H1 (cell line): ENCODE results near the gene MTO1. TPM values are rescaled to one million over a fixed set of nuclear protein-coding genes. Genes with fewer than 3 reads are reported as not detected.

Source experiments
- CTCF ChIA-PET: fragments of 300-600 bp; sonication (Branson Sonifier 250); formaldehyde crosslinking; loops from one replicate; lab custom pipeline; 2021; ENCODE audit not compliant: partially characterized antibody; lab: Charles Lee
- POLR2A ChIA-PET: fragments of 300-600 bp; sonication (Branson Sonifier 250); formaldehyde crosslinking; loops from one replicate; lab custom pipeline; 2021; ENCODE audit warnings: inconsistent platforms; ENCODE audit not compliant: partially characterized antibody; lab: Charles Lee
- DNase-seq, 2 experiments: peaks; one replicate each; pipeline versions ENCODE4 v3.0.0 to v3.0.0-alpha.2; 2010 to 2022; ENCODE audit warnings: low spot score in 2 of 2, low read depth in 1 of 2, mixed read lengths in 1 of 2
- FAIRE-seq: peaks from 2 replicates; lab custom pipeline; 2011; peaks lifted over from hg19 to GRCh38; lab: Jason Lieb, UNC
- H2AFZ ChIP-seq: 2 replicates; pipeline ENCODE4 v1.8.1; 2012; ENCODE audit warnings: low read length, inconsistent platforms
- H2AK5ac ChIP-seq: 2 replicates; pipeline ENCODE4 v1.6.1; 2013; ENCODE audit warnings: low read depth, low read length
- H2BK120ac ChIP-seq: replicated peaks from 2 replicates; pipeline ENCODE3; 2013; ENCODE audit warnings: low read depth, low read length, inconsistent platforms
- H2BK12ac ChIP-seq: 2 replicates; pipeline ENCODE4 v1.6.1; 2013; ENCODE audit warnings: low read depth, low read length
- H2BK15ac ChIP-seq: 2 replicates; pipeline ENCODE4 v1.6.1; 2013; ENCODE audit warnings: low read length
- H2BK20ac ChIP-seq: 2 replicates; pipeline ENCODE4 v1.6.1; 2013; ENCODE audit warnings: low read length
- H2BK5ac ChIP-seq: 2 replicates; pipeline ENCODE4 v1.6.1; 2013; ENCODE audit warnings: low read depth, low read length
- H3K14ac ChIP-seq: 2 replicates; pipeline ENCODE4 v1.6.1; 2013; ENCODE audit warnings: inconsistent platforms; ENCODE audit not compliant: insufficient read length
- H3K18ac ChIP-seq: 2 replicates; pipeline ENCODE4 v1.6.1; 2013; ENCODE audit warnings: low read length; ENCODE audit errors: extremely low read depth
- H3K23ac ChIP-seq: 2 replicates; pipeline ENCODE4 v1.6.1; 2013; ENCODE audit warnings: inconsistent platforms; ENCODE audit not compliant: insufficient read length
- H3K23me2 ChIP-seq: 2 replicates; pipeline ENCODE4 v1.6.1; 2013; ENCODE audit warnings: low read depth, low read length
- H3K27ac ChIP-seq: 2 replicates; pipeline ENCODE4 v1.6.1; 2011; ENCODE audit warnings: low read depth, low read length, inconsistent platforms
- H3K27me3 ChIP-seq, 4 experiments: replicated peaks in 1 of 4; 1 replicate in 1 of 4; 2 replicates in 3 of 4; pipeline versions ENCODE4 v1.6.1 to v1.8.1; 2011 to 2013; ENCODE audit warnings: low read length in 3 of 4, mild to moderate bottlenecking in 3 of 4, inconsistent platforms in 2 of 4, mixed read lengths in 2 of 4, moderate library complexity in 1 of 4; ENCODE audit not compliant: control insufficient read depth in 3 of 4, insufficient read depth in 3 of 4; ENCODE audit errors: extremely low read depth in 1 of 4
- H3K36me3 ChIP-seq, 4 experiments: 2 replicates each; pipeline versions ENCODE4 v1.6.1 to v1.8.1; 2011 to 2013; ENCODE audit warnings: mild to moderate bottlenecking in 4 of 4, low read length in 3 of 4, moderate library complexity in 2 of 4, control low read depth in 1 of 4, inconsistent platforms in 1 of 4; ENCODE audit not compliant: insufficient read depth in 4 of 4, control insufficient read depth in 2 of 4
- H3K4ac ChIP-seq: replicated peaks from 2 replicates; pipeline ENCODE3; 2013; ENCODE audit warnings: low read length, low read depth, mixed read lengths, inconsistent platforms; ENCODE audit not compliant: insufficient read length
- H3K4me1 ChIP-seq, 4 experiments: replicated peaks in 1 of 4; 1 replicate in 1 of 4; 2 replicates in 3 of 4; pipeline versions ENCODE4 v1.6.1 to v1.8.1; 2011 to 2013; ENCODE audit warnings: low read length in 3 of 4, inconsistent platforms in 2 of 4, mixed read lengths in 1 of 4; ENCODE audit not compliant: insufficient read depth in 4 of 4, control insufficient read depth in 3 of 4
- H3K4me2 ChIP-seq, 2 experiments: 2 replicates each; pipeline versions ENCODE4 v1.6.1 to v1.8.1; 2011 to 2013; ENCODE audit warnings: low read depth in 2 of 2, low read length in 2 of 2, control low read depth in 1 of 2, inconsistent platforms in 1 of 2, mild to moderate bottlenecking in 1 of 2; ENCODE audit not compliant: insufficient read depth in 1 of 2
- H3K4me3 ChIP-seq, 4 experiments: fragments of 200-600, 300-600 bp in 1 of 4; sonication (generic), shearing (Covaris generic), sonication (Bioruptor Twin) in 1 of 4; 2 replicates each; pipeline versions ENCODE4 v1.5.1 to v1.8.1; 2011 to 2016; ENCODE audit warnings: low read length in 4 of 4, low read depth in 3 of 4, control low read depth in 2 of 4, inconsistent platforms in 2 of 4, mild to moderate bottlenecking in 2 of 4, mixed read lengths in 1 of 4, moderate library complexity in 1 of 4; ENCODE audit not compliant: insufficient read depth in 2 of 4; ENCODE audit errors: extremely low read depth in 1 of 4
- H3K56ac ChIP-seq: replicated peaks from 2 replicates; pipeline ENCODE3; 2013; ENCODE audit warnings: low read depth, mild to moderate bottlenecking, mixed read lengths, low read length, inconsistent platforms; ENCODE audit not compliant: insufficient read length
- H3K79me1 ChIP-seq: 2 replicates; pipeline ENCODE4 v1.6.1; 2013; ENCODE audit warnings: low read depth, low read length, control low read depth
- H3K79me2 ChIP-seq, 2 experiments: 2 replicates each; pipeline versions ENCODE4 v1.6.1 to v1.8.1; 2012 to 2013; ENCODE audit warnings: low read length in 2 of 2, mild to moderate bottlenecking in 2 of 2, inconsistent platforms in 1 of 2; ENCODE audit not compliant: insufficient read depth in 2 of 2, control insufficient read depth in 1 of 2
- H3K9ac ChIP-seq, 4 experiments: replicated peaks in 1 of 4; 1 replicate in 1 of 4; 2 replicates in 3 of 4; pipeline versions ENCODE4 v1.6.1 to v1.8.1; 2011 to 2013; ENCODE audit warnings: low read depth in 3 of 4, low read length in 3 of 4, control low read depth in 2 of 4, mild to moderate bottlenecking in 2 of 4, moderate library complexity in 2 of 4, inconsistent platforms in 1 of 4; ENCODE audit errors: extremely low read depth in 1 of 4
- H3K9me3 ChIP-seq, 2 experiments: 2 replicates each; pipeline versions ENCODE4 v1.6.1 to v1.8.1; 2012 to 2013; ENCODE audit warnings: mild to moderate bottlenecking in 2 of 2, moderate library complexity in 2 of 2, control low read depth in 1 of 2, inconsistent platforms in 1 of 2, low read depth in 1 of 2, low read length in 1 of 2, mixed read lengths in 1 of 2; ENCODE audit not compliant: insufficient read depth in 2 of 2
- H4K20me1 ChIP-seq, 2 experiments: replicated peaks in 1 of 2; 2 replicates each; pipeline versions ENCODE3 to v1.8.1; 2011 to 2013; ENCODE audit warnings: inconsistent platforms in 2 of 2, low read length in 2 of 2, mild to moderate bottlenecking in 1 of 2; ENCODE audit not compliant: insufficient read depth in 2 of 2, control insufficient read depth in 1 of 2
- H4K5ac ChIP-seq: 2 replicates; pipeline ENCODE4 v1.6.1; 2013; ENCODE audit warnings: low read length, low read depth, mixed read lengths, inconsistent platforms; ENCODE audit not compliant: insufficient read length
- H4K8ac ChIP-seq: 2 replicates; pipeline ENCODE4 v1.8.0; 2013; ENCODE audit warnings: mild to moderate bottlenecking, moderate library complexity, low read length, inconsistent platforms; ENCODE audit not compliant: insufficient read depth; ENCODE audit errors: extremely low read depth
- H4K91ac ChIP-seq: replicated peaks from 2 replicates; pipeline ENCODE3; 2013; ENCODE audit warnings: low read length, mixed read lengths, inconsistent platforms; ENCODE audit not compliant: insufficient read length
- EZH2 ChIP-seq: fragments of 200-600 bp; sonication (generic); IDR thresholded peaks from 2 replicates; pipeline ENCODE4 v1.7.1; 2012; ENCODE audit warnings: low read depth, mild to moderate bottlenecking, moderate library complexity, low read length, inconsistent platforms; ENCODE audit not compliant: severe bottlenecking
- NANOG ChIP-seq: IDR thresholded peaks from 2 replicates; pipeline ENCODE4 v1.6.1; 2011; ENCODE audit warnings: low read length, low read depth, mild to moderate bottlenecking, inconsistent platforms; ENCODE audit not compliant: insufficient read depth, poor library complexity, severe bottlenecking
- POLR2A ChIP-seq, 2 experiments: IDR thresholded peaks; 1 replicate in 1 of 2; 2 replicates in 1 of 2; pipeline ENCODE4 v1.6.1; 2011; ENCODE audit warnings: low read depth in 2 of 2, low read length in 2 of 2, mild to moderate bottlenecking in 2 of 2; ENCODE audit errors: control extremely low read depth in 1 of 2
- POLR2AphosphoS5 ChIP-seq: IDR thresholded peaks from 2 replicates; pipeline ENCODE4 v1.6.1; 2011; ENCODE audit warnings: low read depth, low read length
- WGBS, 2 experiments: shearing (Covaris generic) in 1 of 2; methylation state at CpG; one replicate each; pipeline versions ENCODE4 v1.1.6 to v1.1.7; 2013 to 2015; ENCODE audit warnings: low lambda C conversion rate in 2 of 2, mixed read lengths in 2 of 2, inconsistent platforms in 1 of 2, low coverage in 1 of 2, missing lambda C conversion rate in 1 of 2; ENCODE audit not compliant: insufficient replicate concordance in 2 of 2, insufficient coverage in 1 of 2, insufficient read length in 1 of 2; ENCODE audit errors: extremely low coverage in 1 of 2, missing lambda C conversion rate in 1 of 2; 5-methylcytosine and 5-hydroxymethylcytosine counted together
- polyA plus RNA-seq, 7 experiments: library from polyadenylated mRNA; depleted of rRNA in 3 of 7; stranded (reverse) in 5 of 7; unstranded in 2 of 7; fragments of >200 nt in 5 of 7; fragments of 200-250 nt in 2 of 7; gene quantifications; 1 replicate in 5 of 7; 2 replicates in 1 of 7; 4 replicates in 1 of 7; pipeline versions ENCODE4 v1.2.1 to v1.2.3, GENCODE V29; 2011 to 2013; ENCODE audit warnings: missing spikeins in 2 of 7, mixed read lengths in 2 of 7
- total RNA-seq: library from RNA; stranded (reverse); fragmentation: NEBNext Ultra II Directional; extraction: Animal tissue kit (Norgen Biotek cat#: 25700); gene quantifications from 2 replicates; pipeline ENCODE4 v1.2.1, GENCODE V29; 2021

The MTO1 gene
- total and polyA plus RNA-seq, 2 of the 8 experiments (the other 6 are each of a cell fraction or from before 2014, with no cell fraction given): 20.9 to 31.6 TPM

DNA sequence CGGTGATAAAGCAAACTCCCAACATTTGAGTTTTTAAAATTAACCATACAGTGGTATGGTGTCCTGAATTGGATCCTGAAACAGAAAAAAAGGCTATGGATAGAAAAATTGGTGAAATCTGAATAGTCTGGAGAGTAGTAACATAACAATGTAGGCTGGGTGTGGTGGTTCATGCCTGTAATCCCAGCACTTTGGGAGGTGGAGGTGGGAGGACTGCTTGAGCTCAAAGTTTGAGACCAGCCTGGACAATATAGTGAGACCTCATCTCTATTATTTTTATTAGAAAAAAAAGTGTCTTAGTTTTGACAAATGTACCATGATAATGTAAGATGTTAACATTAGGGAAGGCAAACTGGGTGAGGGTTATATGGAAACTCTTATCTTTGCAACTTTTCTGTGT, 48.3 kb downstream of the MTO1 start:
- TF ChIP-seq POLR2AphosphoS5 (peak; percentile 74; the same call in 1 of the 2 replicates), NANOG (no peak), EZH2 (no peak), POLR2A (IDR thresholded peaks at IDR 0.05; ENCODE audit: control extremely low read depth in 1 of 2, low read depth in 2 of 2, low read length in 2 of 2) (peak in 1 of 2 experiments; percentile 25; a peak in 1 of 3 replicates)
- H3K27me3 ChIP-seq: no peaks in the 10 kb centered on the region
- no peak overlapping the region for H3K56ac ChIP-seq
- H3K4me2 ChIP-seq: no peak overlapping the region
- no peak overlapping the region for H3K14ac ChIP-seq
- H4K20me1 ChIP-seq: no peaks in the 10 kb centered on the region
- H3K23ac ChIP-seq: no peak overlapping the region
- CTCF ChIA-PET: interaction anchor here (0.9 to 1.9 kb wide), 4 partner anchors 10 to 177 kb away, joined by 3 to 5 read pairs (median 4); no protein-coding TSS in a partner anchor
- H2BK120ac ChIP-seq: no peak overlapping the region
- H2BK15ac ChIP-seq: no peak overlapping the region
- FAIRE-seq (no peak), DNase-seq (no peak)
- H2AK5ac ChIP-seq: no peak overlapping the region
- H3K4ac ChIP-seq: no peak overlapping the region
- 90% methylated on average over 1 of the region's 1 CpG; no CpG with 5 or more reads in 1 of the 2 experiments for WGBS, 2 experiments
- H3K79me2 ChIP-seq: no peaks in the 10 kb centered on the region
- no peaks in the 10 kb centered on the region for H3K23me2 ChIP-seq
- H3K79me1 ChIP-seq: no peaks in the 10 kb centered on the region
- H4K8ac ChIP-seq: no peak overlapping the region
- H3K4me1 ChIP-seq: no peaks in the 10 kb centered on the region
- no peak overlapping the region for H3K4me3 ChIP-seq
- H4K91ac ChIP-seq: no peak overlapping the region
- H3K27ac ChIP-seq: no peak overlapping the region
- H2BK5ac ChIP-seq: no peak overlapping the region
- H3K18ac ChIP-seq: no peak overlapping the region
- H3K9ac ChIP-seq: no peak overlapping the region
- H2AFZ ChIP-seq: no peak overlapping the region
- no peak overlapping the region for H2BK12ac ChIP-seq
- no peak overlapping the region for H2BK20ac ChIP-seq
- POLR2A ChIA-PET: interaction anchor here (0.7 to 27.5 kb wide), 10 partner anchors 12 to 155 kb away, joined by 3 to 1482 read pairs (median 4); partner anchors contain the start of genes EEF1A1 and MTO1
- no peaks in the 10 kb centered on the region for H3K9me3 ChIP-seq
- no peak overlapping the region for H4K5ac ChIP-seq
- H3K36me3 ChIP-seq: no peaks in the 10 kb centered on the region
